GM11168 (cell line): ENCODE results near the gene HSDL1.

Source experiments
- in situ Hi-C: fragments of 300-500 bp; cut with MboI; formaldehyde crosslinking; loops from one replicate; pipeline ENCODE4 v1.12.0; 2022; ENCODE audit warnings: low sequenced_read_pairs; ENCODE audit not compliant: unreplicated experiment

HSDL1 gene

GRCh38 chr16:84086341-84086740 lies 58.6 kb downstream of the HSDL1 start:
- in situ Hi-C loops: loop anchor here (5.0 kb wide), 1 partner anchor 91 kb away; no protein-coding TSS in a partner anchor

DNA sequence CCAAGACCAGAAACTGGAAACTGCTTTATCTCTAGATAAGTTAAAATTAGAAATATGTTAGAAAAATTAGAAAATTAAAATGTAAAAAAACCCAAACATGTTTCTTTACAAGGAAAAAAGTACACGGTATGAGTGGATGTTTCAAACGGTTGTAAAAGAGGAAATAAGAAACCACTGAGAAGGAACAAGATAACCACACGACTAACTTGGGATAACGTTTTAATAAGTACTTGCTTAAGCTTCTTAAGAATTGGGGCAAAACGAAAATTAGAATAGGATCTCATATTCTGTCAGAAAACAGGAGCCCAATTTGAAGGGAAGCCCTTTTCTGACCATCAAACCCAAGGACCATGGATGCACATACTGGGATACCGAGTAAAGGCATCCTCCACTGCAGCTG lies 59.2 kb downstream of the HSDL1 start:
- in situ Hi-C loops: loop anchor here (5.0 kb wide), 1 partner anchor 92 kb away; no protein-coding TSS in a partner anchor

- in situ Hi-C loops: loop anchor here (5.0 kb wide), 1 partner anchor 92 kb away; no protein-coding TSS in a partner anchor
Observed at GRCh38 chr16:84085271-84085667, 59.7 kb downstream of the HSDL1 start.

- in situ Hi-C loops: loop anchor here (5.0 kb wide), 1 partner anchor 93 kb away; no protein-coding TSS in a partner anchor
Observed at GRCh38 chr16:84084570-84085270, 60.3 kb downstream of the HSDL1 start.

DNA sequence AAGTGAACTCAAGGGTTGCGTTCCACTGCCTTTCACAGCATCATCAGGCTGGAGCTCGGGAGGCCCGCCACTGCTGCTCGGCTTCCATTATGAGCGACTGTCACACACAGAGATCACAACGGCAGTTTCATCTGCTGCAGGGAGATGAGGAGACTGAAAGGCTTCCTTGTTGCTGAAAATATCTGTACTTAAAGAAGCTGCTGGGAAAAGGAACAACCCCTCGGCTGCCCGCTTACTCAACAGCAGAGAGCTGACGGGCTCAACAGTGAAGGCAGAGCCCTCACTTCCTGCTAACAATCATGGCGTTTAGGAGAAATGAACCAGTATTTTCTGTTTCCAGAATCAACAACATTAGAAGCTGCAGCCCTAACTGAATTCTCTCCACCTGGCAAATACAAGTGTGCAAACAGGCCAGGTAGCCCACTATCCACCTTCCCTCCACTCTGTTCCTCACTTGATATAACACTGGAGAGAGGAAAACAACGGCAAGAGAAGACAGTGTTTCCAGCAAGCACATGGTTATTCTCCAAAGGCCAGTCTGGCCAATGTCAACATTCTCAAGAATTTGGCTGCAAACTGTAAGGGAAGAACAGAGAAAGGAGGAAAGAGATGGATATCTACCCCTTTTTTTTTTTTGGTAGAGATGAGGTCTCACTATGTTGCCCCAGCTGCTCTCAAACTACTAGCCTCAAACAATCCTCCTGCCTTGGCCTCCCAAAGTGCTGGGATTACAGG lies 62.0 kb downstream of the HSDL1 start:
- in situ Hi-C loops: no loop called here

DNA sequence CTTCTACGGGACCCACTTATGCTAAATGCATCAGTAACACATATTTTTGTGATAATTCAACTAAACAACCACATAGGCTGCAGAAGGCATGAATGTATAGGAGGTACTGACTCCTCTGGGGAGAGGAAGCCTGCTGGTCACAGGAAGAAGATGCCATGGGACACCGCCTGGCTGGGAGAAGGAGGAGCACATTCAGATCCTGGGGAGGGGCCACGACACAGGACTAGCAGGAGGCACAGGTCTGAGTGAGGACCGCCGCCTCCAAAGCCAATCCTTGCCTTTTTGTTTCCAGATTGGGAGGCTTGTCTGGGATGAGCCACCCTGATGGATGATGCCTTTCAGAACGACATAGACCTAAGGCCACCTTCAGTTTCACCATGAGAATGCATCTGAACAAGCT lies 62.9 kb downstream of the HSDL1 start:
- in situ Hi-C loops: no loop called here

GRCh38 chr16:84081446-84081989 lies 63.5 kb downstream of the HSDL1 start:
- in situ Hi-C loops: no loop called here

DNA sequence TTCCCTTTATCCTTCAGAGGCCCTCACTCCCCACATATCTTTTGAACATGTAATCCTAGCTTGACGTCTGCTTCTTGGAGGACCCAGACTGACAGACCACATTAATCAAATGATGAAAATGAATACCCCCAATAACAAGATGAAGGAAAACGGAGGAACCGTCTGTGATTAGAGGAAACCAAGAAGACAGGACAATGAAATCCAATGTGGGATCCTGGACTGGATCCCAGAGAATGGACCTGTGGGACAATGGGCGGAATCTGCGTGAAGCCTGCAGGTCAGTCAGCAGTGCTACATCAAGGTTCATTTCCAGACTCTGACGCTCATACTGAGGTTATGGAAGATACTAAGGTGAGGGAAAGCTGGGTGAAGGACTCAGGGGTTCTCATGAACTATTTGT lies 64.2 kb downstream of the HSDL1 start:
- in situ Hi-C loops: no loop called here

DNA sequence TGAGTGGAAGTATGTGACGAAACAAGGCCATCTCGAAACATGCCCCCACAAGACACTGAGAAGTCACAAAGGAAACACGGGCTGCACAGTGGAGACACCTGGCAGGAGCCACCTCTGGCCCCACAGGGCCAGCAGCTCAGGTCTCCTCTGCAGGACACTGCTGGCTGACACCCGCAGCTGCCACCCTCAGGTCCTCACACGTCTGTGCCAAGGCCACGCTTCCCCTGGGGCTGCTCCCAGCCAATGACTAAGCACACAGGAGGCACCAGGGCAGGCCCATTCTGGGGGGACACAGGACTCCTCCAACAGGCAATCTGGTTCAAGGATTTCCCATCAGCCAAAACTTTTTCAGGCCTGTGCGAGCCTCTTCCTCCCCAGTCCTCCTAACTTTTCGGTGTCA lies 64.6 kb downstream of the HSDL1 start:
- in situ Hi-C loops: no loop called here

DNA sequence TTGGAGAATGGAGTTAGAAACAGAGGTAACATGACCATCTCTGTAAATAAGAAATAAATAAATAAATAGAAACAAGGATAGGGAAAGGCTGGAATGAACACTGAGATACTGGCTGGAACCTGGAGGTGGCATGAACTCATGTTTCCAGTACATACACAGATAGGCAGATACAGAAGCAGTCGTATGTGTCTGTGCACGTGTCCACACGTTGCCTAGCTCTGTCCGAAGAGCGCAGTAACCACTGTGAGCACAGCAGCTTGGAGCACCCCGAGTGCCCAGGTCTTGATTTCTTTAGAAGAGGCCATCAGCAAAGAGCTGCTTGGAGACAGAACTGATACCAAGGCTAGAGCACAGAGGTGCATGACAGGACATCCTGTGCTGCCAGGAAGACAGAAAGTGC lies 65.3 kb downstream of the HSDL1 start:
- in situ Hi-C loops: no loop called here

DNA sequence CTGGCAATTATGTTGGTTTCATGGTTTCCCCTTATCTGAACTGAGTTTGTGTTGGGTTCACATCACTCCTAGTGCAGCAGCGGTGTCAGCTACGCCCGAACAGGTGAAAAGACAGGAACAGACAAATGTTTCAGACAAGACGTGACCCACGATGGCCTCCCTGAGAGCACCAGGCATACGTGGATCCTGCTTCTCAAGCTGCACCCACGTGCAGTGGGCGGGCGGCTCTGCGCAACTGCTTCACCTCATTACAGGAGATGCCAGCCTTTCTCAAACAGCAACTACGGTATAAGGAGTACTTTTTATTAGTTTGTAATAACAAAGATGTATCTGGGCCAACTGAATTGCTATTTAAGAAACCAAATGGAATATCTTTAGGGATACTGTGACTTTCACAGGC lies 69.6 kb downstream of the HSDL1 start:
- in situ Hi-C loops: no loop called here

- in situ Hi-C loops: loop anchor here (25.0 kb wide), 1 partner anchor 112 kb away; the partner anchor contains the start of genes NECAB2 and OSGIN1
Observed at GRCh38 chr16:84074721-84075120, 70.3 kb downstream of the HSDL1 start.
